GM10266 (cell line): ENCODE results near the gene PDPK1.
A peak's percentile ranks its signal among the peaks of the same experiment; 100 is the strongest.

ENCODE experiments used
- DNase-seq: peaks from one replicate; pipeline ENCODE4 v3.0.0; 2012; ENCODE audit errors: extremely low spot score
- TF ChIP-seq, protein P1 (sequence below): IDR thresholded peaks from 2 replicates; pipeline ENCODE4 v1.5.1; 2012; ENCODE audit warnings: mild to moderate bottlenecking, low read depth; ENCODE audit not compliant: control insufficient read depth, insufficient read depth; ENCODE audit errors: missing control alignments

PDPK1 gene

DNA sequence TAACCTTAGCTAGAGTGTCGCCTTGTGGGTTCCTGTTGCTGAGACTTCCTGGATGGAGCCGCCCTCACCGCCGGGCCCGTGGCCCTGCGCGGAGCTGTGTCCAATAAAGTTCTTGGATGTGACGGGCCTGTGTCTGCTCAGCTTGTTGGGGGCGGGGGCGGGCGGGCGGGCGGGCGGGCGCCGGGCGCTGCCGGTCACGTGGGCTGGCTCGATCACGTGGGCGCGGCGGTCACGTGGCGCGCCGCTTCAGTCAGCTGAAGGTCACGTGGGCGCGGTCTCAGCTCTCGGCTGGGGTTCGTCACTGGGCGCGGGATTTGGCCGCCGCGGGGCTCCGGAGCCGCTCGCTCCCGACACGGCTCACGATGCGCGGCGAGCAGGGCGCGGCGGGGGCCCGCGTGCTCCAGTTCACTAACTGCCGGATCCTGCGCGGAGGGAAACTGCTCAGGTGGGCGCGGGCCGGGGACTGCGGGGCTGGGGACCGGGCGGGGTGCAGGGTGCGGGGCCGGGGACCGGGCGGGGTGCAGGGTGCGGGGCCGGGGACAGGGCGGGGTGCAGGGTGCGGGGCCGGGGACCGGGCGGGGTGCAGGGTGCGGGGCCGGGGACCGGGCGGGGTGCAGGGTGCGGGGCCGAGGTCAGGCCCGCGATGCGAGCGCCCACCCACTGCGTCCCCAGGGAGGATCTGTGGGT, 17.6 kb upstream of the PDPK1 start, which contains the start of gene AMDHD2:
Gene AMDHD2, plus strand, starts transcription at position 275 of the 687 bp plus-strand sequence. Its CDS starts 88 bp downstream, at position 363.
- TF ChIP-seq, protein P1, sequence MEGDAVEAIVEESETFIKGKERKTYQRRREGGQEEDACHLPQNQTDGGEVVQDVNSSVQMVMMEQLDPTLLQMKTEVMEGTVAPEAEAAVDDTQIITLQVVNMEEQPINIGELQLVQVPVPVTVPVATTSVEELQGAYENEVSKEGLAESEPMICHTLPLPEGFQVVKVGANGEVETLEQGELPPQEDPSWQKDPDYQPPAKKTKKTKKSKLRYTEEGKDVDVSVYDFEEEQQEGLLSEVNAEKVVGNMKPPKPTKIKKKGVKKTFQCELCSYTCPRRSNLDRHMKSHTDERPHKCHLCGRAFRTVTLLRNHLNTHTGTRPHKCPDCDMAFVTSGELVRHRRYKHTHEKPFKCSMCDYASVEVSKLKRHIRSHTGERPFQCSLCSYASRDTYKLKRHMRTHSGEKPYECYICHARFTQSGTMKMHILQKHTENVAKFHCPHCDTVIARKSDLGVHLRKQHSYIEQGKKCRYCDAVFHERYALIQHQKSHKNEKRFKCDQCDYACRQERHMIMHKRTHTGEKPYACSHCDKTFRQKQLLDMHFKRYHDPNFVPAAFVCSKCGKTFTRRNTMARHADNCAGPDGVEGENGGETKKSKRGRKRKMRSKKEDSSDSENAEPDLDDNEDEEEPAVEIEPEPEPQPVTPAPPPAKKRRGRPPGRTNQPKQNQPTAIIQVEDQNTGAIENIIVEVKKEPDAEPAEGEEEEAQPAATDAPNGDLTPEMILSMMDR: no peak
- peak; percentile 99 for DNase-seq

DNA sequence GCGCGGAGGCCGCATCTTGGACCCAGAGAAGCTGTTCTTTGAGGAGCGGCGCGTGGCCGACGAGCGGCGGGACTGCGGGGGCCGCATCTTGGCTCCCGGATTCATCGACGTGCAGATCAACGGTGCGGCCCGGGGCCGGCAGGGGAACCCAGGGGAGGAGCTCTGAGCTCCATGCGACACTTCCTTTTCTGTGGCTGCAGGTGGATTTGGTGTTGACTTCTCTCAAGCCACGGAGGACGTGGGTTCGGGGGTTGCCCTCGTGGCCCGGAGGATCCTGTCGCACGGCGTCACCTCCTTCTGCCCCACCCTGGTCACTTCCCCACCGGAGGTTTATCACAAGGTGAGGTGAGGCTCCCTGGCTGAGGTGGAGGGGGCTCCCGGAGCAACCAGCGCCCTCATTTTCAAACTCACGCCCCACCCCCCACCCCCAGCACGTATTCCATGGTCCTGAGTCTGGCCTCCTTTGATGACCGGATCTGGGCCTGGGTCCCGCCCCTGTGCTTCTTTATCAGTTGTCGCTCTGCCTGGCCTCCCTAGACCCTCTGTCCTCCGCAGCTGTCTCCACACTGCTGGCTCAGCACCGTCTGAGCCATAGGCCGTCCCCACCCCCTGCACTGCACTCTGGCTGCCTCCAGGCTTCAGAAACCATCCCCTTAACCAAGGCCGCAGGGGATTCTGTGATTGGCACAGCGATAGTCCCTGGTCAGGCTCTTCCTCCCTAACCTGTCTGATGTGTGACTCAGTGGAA, 16.9 kb upstream of the PDPK1 start:
- no peak for DNase-seq
- TF ChIP-seq, protein P1: no peak

DNA sequence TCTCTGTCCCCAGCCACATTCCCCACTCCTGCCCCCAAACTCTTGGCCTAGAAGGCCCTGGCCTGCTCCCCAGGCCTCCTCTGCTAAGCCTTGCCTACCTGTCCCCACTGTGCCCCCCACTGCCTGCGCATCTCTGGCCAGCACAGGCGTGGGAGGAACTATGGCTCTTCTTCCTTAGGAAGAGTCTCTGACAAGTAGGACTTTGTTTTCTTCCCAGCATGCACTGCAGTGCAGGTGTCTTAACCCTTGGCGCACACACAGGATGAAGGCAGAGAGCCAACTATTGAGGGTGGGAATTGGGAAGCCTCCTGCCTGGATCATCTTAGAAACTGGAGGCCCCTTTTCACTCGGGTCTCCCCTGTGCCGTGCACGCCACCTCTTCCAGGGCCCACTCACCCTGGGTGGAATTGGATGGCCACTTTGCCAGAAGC, 14.0 kb upstream of the PDPK1 start:
- DNase-seq: no peak
- TF ChIP-seq, protein P1: no peak

DNA sequence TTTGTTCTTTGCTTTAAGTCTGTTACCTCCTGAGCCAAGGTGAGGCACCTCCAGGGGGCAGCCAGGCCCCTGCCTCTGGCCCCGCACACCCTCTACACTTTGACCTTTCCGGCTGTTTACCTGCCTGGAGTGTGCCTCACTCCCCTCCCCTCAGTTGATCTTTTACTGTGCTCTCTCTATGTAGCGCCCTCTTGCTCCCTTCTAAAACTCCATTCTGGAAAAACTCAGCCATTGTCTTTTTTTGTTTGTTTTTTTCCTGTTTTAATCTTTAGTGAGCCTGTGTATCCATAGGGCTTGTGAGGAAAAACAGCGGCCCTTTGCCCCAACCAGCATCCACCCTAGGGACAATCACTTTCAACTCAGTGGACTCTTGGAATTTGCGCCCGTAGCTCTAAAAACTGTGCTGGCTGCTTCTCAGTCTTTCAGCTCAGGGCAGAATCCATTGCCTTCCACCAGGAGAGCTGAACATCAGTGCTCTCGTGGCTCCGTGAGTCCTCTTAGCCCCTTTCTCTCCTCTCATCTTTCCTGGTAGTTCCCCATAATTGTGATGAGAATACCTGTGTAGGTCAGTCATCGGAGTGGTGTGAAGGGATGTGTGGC, 13.4 kb upstream of the PDPK1 start:
- TF ChIP-seq, protein P1: no peak

DNA sequence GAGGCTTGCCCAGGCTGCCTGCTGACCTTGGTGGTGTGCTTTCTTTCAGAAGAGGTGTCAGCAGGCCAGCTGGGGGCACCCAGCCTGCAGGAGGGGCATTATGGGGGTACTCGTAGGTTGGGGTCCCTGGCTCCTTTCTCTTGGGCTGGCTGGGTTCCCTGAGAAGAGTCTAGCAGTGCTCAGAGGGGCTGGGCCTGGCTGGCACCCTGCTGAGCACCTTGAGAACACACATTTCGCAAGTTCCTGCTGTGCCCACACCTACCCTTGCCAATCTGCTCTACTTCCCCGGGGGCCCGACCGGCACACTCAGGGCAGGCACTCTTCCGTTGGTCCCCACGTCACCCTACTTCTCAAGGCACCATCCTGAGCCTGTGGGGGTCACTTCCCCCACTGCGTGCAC, 11.7 kb upstream of the PDPK1 start:
- DNase-seq: no peak
- TF ChIP-seq, protein P1: no peak

More for the DNA sequence above, 13.4 kb upstream of the PDPK1 start:
- no peak for DNase-seq

DNA sequence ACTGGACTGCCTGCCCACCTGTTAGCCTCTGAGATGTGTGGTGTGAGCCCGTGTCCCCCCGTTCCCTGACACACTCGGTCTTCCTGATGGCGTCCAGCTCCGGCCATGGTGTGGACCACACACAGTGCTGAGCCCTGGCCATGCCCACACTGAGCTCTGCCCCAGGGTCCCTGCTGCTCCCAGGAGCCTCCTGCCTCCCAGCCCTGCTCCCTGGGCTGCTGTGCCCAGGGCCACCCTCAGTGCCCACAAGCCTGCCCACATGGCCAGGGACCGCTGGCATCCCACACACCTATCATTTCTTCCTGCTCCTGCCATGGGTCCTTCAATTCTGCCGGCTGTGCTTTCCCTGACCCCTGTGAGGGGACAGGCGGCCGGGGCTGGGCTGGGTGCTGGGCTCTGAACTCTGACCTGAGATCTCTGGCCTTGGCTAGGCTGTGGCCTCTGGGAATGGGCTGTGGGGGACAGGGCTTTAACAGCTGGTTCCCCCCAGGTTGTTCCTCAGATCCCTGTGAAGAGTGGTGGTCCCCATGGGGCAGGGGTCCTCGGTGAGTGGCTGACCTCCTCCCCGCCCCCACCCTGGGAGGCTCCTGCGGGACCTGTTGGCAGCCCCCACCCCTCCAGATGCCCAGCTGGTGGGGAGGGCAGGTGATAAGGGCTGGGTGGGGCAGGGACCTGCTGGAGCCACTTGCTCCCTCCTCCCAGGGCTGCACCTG, 10.6 kb upstream of the PDPK1 start:
- no peak for DNase-seq
- TF ChIP-seq, protein P1: no peak

DNA sequence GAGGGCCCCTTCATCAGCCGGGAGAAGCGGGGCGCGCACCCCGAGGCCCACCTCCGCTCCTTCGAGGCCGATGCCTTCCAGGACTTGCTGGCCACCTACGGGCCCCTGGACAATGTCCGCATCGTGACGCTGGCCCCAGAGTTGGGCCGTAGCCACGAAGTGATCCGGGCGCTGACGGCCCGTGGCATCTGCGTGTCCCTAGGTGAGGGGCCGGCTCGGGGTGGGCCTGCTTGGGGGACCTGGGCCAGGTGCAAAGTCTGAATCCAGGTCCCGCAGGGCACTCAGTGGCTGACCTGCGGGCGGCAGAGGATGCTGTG, 10.1 kb upstream of the PDPK1 start:
- TF ChIP-seq, protein P1: no peak
- DNase-seq: no peak
